ENCODE results near the gene PHTF2. TPM values are rescaled to one million over a fixed set of nuclear protein-coding genes. Genes with fewer than 3 reads are reported as not detected.
A peak's percentile ranks its signal among the peaks of the same experiment; 100 is the strongest.

PHTF2 gene
- total and polyA plus RNA-seq, 2 donors (not counting 3 experiments of a cell fraction or from before 2014, with no cell fraction given): 13.3 to 21.4 TPM

- POLR2A ChIA-PET: no interaction called here
- no TSS peak for BruUV-seq (replicated peaks)
- FAIRE-seq (peak; percentile 12), DNase-seq (ENCODE audit: low read depth, low spot score) (peak; percentile 76)
- TF ChIP-seq POLR2A (IDR thresholded peaks at IDR 0.05; ENCODE audit: low read depth, low read length): no peak
- TF ChIP-seq, protein P1, sequence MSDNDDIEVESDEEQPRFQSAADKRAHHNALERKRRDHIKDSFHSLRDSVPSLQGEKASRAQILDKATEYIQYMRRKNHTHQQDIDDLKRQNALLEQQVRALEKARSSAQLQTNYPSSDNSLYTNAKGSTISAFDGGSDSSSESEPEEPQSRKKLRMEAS (IDR thresholded peaks at IDR 0.05; ENCODE audit: insufficient read depth, insufficient read length): no peak
- TF ChIP-seq GATA2 (IDR thresholded peaks at IDR 0.05; ENCODE audit: insufficient read depth, insufficient read length, low read depth, low read length): no peak
- no peak for TF ChIP-seq FOS (IDR thresholded peaks at IDR 0.05; ENCODE audit: borderline replicate concordance, insufficient read depth, low read length)
- no peak for TF ChIP-seq EZH2 (IDR thresholded peaks at IDR 0.05; ENCODE audit: borderline replicate concordance, low read depth, low read length, severe bottlenecking)
- no peak for TF ChIP-seq JUN (IDR thresholded peaks at IDR 0.05; ENCODE audit: borderline replicate concordance, insufficient read depth, insufficient read length, low read depth)
- TF ChIP-seq MYC (IDR thresholded peaks at IDR 0.05; ENCODE audit: low read depth, low read length): no peak
- TF ChIP-seq, protein P2, sequence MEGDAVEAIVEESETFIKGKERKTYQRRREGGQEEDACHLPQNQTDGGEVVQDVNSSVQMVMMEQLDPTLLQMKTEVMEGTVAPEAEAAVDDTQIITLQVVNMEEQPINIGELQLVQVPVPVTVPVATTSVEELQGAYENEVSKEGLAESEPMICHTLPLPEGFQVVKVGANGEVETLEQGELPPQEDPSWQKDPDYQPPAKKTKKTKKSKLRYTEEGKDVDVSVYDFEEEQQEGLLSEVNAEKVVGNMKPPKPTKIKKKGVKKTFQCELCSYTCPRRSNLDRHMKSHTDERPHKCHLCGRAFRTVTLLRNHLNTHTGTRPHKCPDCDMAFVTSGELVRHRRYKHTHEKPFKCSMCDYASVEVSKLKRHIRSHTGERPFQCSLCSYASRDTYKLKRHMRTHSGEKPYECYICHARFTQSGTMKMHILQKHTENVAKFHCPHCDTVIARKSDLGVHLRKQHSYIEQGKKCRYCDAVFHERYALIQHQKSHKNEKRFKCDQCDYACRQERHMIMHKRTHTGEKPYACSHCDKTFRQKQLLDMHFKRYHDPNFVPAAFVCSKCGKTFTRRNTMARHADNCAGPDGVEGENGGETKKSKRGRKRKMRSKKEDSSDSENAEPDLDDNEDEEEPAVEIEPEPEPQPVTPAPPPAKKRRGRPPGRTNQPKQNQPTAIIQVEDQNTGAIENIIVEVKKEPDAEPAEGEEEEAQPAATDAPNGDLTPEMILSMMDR (IDR thresholded peaks at IDR 0.05; ENCODE audit: extremely low read depth in 1 of 2, insufficient read depth in 1 of 2, low read depth in 1 of 2, low read length in 2 of 2): no peak
- no peak for TF ChIP-seq POLR2AphosphoS5 (IDR thresholded peaks at IDR 0.05; ENCODE audit: insufficient read depth, low read depth, low read length)
- no peaks in the 10 kb centered on the region for H3K9me1 ChIP-seq (replicated peaks; ENCODE audit: control insufficient read depth, extremely low read depth, insufficient read depth, low read length)
- peaks cover 2% of the 10 kb centered on the region for H4K20me1 ChIP-seq (replicated peaks; ENCODE audit: control insufficient read depth, extremely low read depth, insufficient read depth, low read length)
- no peaks in the 10 kb centered on the region for H3K4me1 ChIP-seq (ENCODE audit: control insufficient read depth, extremely low read depth, insufficient read depth, low read length)
- no peak overlapping the region for H3K27ac ChIP-seq (ENCODE audit: insufficient read depth, low read depth, low read length)
- peaks cover 18% of the 10 kb centered on the region for H3K79me2 ChIP-seq (ENCODE audit: control insufficient read depth, insufficient read depth, low read length)
- dilution Hi-C loops (cut with MboI; ENCODE audit: extremely low pct_ligation_motif_present, low sequenced_read_pairs) (no loop called here), intact Hi-C loops (cut with micrococcal nuclease) (no loop called here)
- CTCF ChIA-PET: interaction anchor here (0.8 to 2.6 kb wide), 2 partner anchors 79 to 100 kb away, joined by 3 to 19 read pairs; no protein-coding TSS in a partner anchor
- H3K4me3 ChIP-seq (replicated peaks in 1 of 3; ENCODE audit: insufficient read depth in 1 of 3, low read depth in 1 of 3, low read length in 3 of 3): no peak overlapping the region
- no peak overlapping the region for H2AFZ ChIP-seq (ENCODE audit: low read depth, low read length)
- H3K9ac ChIP-seq (replicated peaks; ENCODE audit: extremely low read depth, insufficient read depth, low read length): no peak overlapping the region
- H3K27me3 ChIP-seq (ENCODE audit: control insufficient read depth in 2 of 2, insufficient read depth in 2 of 2, low read length in 2 of 2): no peaks in the 10 kb centered on the region
- no peaks in the 10 kb centered on the region for H3K9me3 ChIP-seq (replicated peaks; ENCODE audit: control insufficient read depth, insufficient read depth, low read length)
- no peak overlapping the region for H3K4me2 ChIP-seq (ENCODE audit: insufficient read depth, low read length)
- H3K36me3 ChIP-seq (ENCODE audit: control insufficient read depth in 2 of 2, extremely low read depth in 1 of 2, insufficient read depth in 2 of 2, low read length in 2 of 2): peaks cover 0 to 3% of the 10 kb centered on the region in 2 experiments
Measured at GRCh38 chr7:77752016-77752415, 46.6 kb upstream of the PHTF2 start.
